HepG2 (cell line): ENCODE data around the gene PHB1. TPM values are rescaled to one million over a fixed set of nuclear protein-coding genes. Genes with fewer than 3 reads are reported as not detected.

Experiments used
- BRD4 ChIP-seq: sonication (generic); formaldehyde crosslinking; IDR thresholded peaks from 2 replicates; pipeline ENCODE4 v1.4.0; 2020; ENCODE audit warnings: missing genetic modification reagents
- CREB1 ChIP-seq, 2 experiments: fragments of 450-650 bp in 1 of 2; IDR thresholded peaks; 2 replicates each; pipeline ENCODE4 v1.6.1; 2016 to 2017; ENCODE audit warnings: control low read depth in 1 of 2, mild to moderate bottlenecking in 1 of 2, missing compliant biosample characterization in 1 of 2, missing genetic modification characterization in 1 of 2
- CSRNP2 ChIP-seq: sonication (generic); formaldehyde crosslinking; conservative IDR thresholded peaks from 2 replicates; pipeline ENCODE4 v1.8.0; 2022; ENCODE audit warnings: low read depth, missing genetic modification reagents
- ELF4 ChIP-seq: sonication (generic); formaldehyde crosslinking; IDR thresholded peaks from 2 replicates; pipeline ENCODE4 v1.5.0; 2020; ENCODE audit warnings: missing genetic modification reagents, mild to moderate bottlenecking, moderate library complexity, borderline replicate concordance
- IKZF5 ChIP-seq: IDR thresholded peaks from 2 replicates; pipeline ENCODE4 v1.6.1; 2018; ENCODE audit warnings: missing genetic modification reagents, mild to moderate bottlenecking, missing compliant biosample characterization
- KDM5B ChIP-seq: sonication (generic); formaldehyde crosslinking; IDR thresholded peaks from 2 replicates; pipeline ENCODE4 v1.4.0; 2020; ENCODE audit warnings: missing genetic modification reagents, mild to moderate bottlenecking, borderline replicate concordance
- KDM6A ChIP-seq: IDR thresholded peaks from 2 replicates; pipeline ENCODE4 v1.6.1; 2016; ENCODE audit warnings: low read depth
- LCORL ChIP-seq, 2 experiments: fragments of 450-650 bp in 1 of 2; sonication (generic) in 1 of 2; formaldehyde crosslinking in 1 of 2; IDR thresholded peaks; 2 replicates each; pipeline versions ENCODE4 v1.5.0 to v1.6.1; 2017 to 2020; ENCODE audit warnings: antibody characterized with exemption in 1 of 2, missing genetic modification reagents in 1 of 2
- STAG1 ChIP-seq: sonication (generic); formaldehyde crosslinking; IDR thresholded peaks from 2 replicates; pipeline ENCODE4 v1.4.0; 2020; ENCODE audit warnings: missing genetic modification reagents
- ZBTB38 ChIP-seq: sonication (generic); formaldehyde crosslinking; IDR thresholded peaks from 2 replicates; pipeline ENCODE4 v1.5.1; 2020; ENCODE audit warnings: mild to moderate bottlenecking, missing genetic modification reagents
- ZHX2 ChIP-seq, 2 experiments: sonication (generic) in 1 of 2; formaldehyde crosslinking in 1 of 2; IDR thresholded peaks; 2 replicates each; pipeline versions ENCODE4 v1.6.1 to v1.9.0; 2014 to 2022; ENCODE audit warnings: antibody characterized with exemption in 1 of 2, borderline replicate concordance in 1 of 2, inconsistent platforms in 1 of 2, low read depth in 1 of 2, missing genetic modification reagents in 1 of 2
- ZMYM4 ChIP-seq: sonication (generic); formaldehyde crosslinking; IDR thresholded peaks from 2 replicates; pipeline ENCODE4 v1.8.1; 2023; ENCODE audit warnings: mild to moderate bottlenecking, missing genetic modification reagents
- ZNF589 ChIP-seq: sonication (generic); formaldehyde crosslinking; conservative IDR thresholded peaks from 2 replicates; pipeline ENCODE4 v1.8.0; 2022; ENCODE audit warnings: mild to moderate bottlenecking, moderate library complexity, missing genetic modification reagents
- polyA plus RNA-seq, 8 experiments: library from polyadenylated mRNA; depleted of rRNA in 3 of 8; stranded (reverse) in 7 of 8; unstranded in 1 of 8; fragments of >200 nt; fragmentation: Illumina TruSeq in 4 of 8; extraction: Trizol in 4 of 8; gene quantifications; 2 replicates each; pipeline versions ENCODE4 v1.2.1 to v1.2.3, GENCODE V29; 2011 to 2016; ENCODE audit warnings: low read depth in 4 of 8, missing spikeins in 1 of 8, mixed read lengths in 1 of 8; ENCODE audit not compliant: insufficient read depth in 1 of 8
- total RNA-seq, 5 experiments: library from RNA; depleted of rRNA; stranded (reverse); fragments of >200 nt; fragmentation: Illumina TruSeq; extraction: Trizol; gene quantifications; 2 replicates each; pipeline ENCODE4 v1.2.3, GENCODE V29; 2016; ENCODE audit warnings: low read depth in 1 of 5
- TF ChIP-seq, protein P1 (sequence below): sonication (generic); formaldehyde crosslinking; IDR thresholded peaks from 2 replicates; pipeline ENCODE4 v1.8.1; 2022; ENCODE audit warnings: low read depth, mild to moderate bottlenecking, missing genetic modification reagents

The PHB1 gene
- total and polyA plus RNA-seq, 2 of the 13 experiments (the other 11 are each of a cell fraction or from before 2014, with no cell fraction given), result 515 to 688 TPM

GRCh38 chr17:49361129-49361901, 53.4 kb downstream of the PHB1 start (continued):
- no peak for TF ChIP-seq CSRNP2
- no peak for TF ChIP-seq CREB1 (IDR thresholded peaks at IDR 0.05)
- no peak for TF ChIP-seq CREB1 (CRISPR knock-in tag; IDR thresholded peaks at IDR 0.05)
- TF ChIP-seq ZMYM4 (CRISPR knock-in tag), result no peak
- no peak for TF ChIP-seq ELF4 (CRISPR knock-in tag)
- no peak for TF ChIP-seq ZNF589 (CRISPR knock-in tag)
- no peak for TF ChIP-seq LCORL (IDR thresholded peaks at IDR 0.05)
- TF ChIP-seq LCORL (CRISPR knock-in tag; IDR thresholded peaks at IDR 0.05), result no peak; the same call in 1 of the 2 replicates
- TF ChIP-seq ZHX2 (IDR thresholded peaks at IDR 0.05; ENCODE audit: low read depth), result no peak
- TF ChIP-seq ZHX2 (CRISPR knock-in tag; IDR thresholded peaks at IDR 0.05; ENCODE audit: borderline replicate concordance), result no peak
- TF ChIP-seq IKZF5 (CRISPR knock-in tag), result no peak
- TF ChIP-seq ZBTB38 (CRISPR knock-in tag), result no peak
- TF ChIP-seq BRD4 (CRISPR knock-in tag), result peak; percentile 51; the same call in 1 of the 2 replicates
- TF ChIP-seq STAG1 (CRISPR knock-in tag), result no peak
- TF ChIP-seq KDM5B, result peak; percentile 19
- no peak for TF ChIP-seq KDM6A (CRISPR knock-in tag)
- TF ChIP-seq, protein P1, sequence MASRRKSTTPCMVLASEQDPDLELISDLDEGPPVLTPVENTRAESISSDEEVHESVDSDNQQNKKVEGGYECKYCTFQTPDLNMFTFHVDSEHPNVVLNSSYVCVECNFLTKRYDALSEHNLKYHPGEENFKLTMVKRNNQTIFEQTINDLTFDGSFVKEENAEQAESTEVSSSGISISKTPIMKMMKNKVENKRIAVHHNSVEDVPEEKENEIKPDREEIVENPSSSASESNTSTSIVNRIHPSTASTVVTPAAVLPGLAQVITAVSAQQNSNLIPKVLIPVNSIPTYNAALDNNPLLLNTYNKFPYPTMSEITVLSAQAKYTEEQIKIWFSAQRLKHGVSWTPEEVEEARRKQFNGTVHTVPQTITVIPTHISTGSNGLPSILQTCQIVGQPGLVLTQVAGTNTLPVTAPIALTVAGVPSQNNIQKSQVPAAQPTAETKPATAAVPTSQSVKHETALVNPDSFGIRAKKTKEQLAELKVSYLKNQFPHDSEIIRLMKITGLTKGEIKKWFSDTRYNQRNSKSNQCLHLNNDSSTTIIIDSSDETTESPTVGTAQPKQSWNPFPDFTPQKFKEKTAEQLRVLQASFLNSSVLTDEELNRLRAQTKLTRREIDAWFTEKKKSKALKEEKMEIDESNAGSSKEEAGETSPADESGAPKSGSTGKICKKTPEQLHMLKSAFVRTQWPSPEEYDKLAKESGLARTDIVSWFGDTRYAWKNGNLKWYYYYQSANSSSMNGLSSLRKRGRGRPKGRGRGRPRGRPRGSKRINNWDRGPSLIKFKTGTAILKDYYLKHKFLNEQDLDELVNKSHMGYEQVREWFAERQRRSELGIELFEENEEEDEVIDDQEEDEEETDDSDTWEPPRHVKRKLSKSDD (CRISPR knock-in tag), result no peak
